ENCODE measurements around the gene IRF9. TPM values are rescaled to one million over a fixed set of nuclear protein-coding genes. Genes with fewer than 3 reads are reported as not detected.

The IRF9 gene
- total and polyA plus RNA-seq, 2 of the 13 experiments (the other 11 are each of a cell fraction or from before 2014, with no cell fraction given): 14.9 to 49.7 TPM

DNA sequence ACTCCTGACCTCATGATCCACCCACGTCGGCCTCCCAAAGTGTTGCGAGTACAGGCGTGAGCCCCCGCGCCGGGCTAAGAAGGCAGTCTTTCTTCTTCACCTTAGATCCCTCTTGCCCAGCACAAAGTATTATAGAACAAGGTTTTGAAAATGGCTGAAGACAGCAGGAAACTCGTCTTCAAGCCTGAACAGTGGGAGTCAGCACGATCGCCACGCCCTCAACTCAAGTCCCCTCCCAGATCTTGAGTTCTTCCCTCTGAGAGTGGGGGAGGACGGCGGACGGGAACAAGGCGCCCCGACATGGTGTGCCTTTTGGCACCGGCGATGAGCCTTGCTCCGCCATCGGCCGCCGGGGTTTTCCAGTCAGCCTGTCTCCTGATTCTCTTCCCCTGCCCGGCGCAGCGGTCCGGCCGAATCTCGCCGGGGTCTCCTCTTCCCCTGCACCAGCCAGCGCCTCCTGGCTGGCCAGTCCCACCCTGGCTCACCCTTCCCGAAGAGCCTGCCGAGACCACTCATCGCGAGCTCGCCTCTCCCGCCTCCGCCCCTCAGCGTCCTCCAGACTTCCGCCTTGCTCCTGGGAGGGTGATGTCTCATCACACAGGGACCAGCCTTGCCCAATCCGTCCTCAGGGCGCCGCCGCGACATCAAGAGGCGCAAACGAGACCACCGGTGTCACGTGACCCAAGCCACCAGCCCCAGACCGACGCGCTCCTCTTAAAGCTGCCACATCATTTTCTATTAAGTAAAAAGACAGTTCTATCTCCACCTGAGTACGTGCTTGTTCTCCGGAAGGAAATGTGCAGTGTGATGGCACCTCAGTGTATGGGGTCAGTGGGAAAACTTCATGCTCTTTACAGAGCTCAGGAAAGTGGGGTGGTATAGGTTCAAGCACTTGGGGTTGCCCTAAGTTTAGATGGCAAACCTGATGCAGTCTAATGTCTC is 52.1 kb downstream of the IRF9 start, which contains the start of gene CHMP4A (continued):
- TF ChIP-seq, protein P1, sequence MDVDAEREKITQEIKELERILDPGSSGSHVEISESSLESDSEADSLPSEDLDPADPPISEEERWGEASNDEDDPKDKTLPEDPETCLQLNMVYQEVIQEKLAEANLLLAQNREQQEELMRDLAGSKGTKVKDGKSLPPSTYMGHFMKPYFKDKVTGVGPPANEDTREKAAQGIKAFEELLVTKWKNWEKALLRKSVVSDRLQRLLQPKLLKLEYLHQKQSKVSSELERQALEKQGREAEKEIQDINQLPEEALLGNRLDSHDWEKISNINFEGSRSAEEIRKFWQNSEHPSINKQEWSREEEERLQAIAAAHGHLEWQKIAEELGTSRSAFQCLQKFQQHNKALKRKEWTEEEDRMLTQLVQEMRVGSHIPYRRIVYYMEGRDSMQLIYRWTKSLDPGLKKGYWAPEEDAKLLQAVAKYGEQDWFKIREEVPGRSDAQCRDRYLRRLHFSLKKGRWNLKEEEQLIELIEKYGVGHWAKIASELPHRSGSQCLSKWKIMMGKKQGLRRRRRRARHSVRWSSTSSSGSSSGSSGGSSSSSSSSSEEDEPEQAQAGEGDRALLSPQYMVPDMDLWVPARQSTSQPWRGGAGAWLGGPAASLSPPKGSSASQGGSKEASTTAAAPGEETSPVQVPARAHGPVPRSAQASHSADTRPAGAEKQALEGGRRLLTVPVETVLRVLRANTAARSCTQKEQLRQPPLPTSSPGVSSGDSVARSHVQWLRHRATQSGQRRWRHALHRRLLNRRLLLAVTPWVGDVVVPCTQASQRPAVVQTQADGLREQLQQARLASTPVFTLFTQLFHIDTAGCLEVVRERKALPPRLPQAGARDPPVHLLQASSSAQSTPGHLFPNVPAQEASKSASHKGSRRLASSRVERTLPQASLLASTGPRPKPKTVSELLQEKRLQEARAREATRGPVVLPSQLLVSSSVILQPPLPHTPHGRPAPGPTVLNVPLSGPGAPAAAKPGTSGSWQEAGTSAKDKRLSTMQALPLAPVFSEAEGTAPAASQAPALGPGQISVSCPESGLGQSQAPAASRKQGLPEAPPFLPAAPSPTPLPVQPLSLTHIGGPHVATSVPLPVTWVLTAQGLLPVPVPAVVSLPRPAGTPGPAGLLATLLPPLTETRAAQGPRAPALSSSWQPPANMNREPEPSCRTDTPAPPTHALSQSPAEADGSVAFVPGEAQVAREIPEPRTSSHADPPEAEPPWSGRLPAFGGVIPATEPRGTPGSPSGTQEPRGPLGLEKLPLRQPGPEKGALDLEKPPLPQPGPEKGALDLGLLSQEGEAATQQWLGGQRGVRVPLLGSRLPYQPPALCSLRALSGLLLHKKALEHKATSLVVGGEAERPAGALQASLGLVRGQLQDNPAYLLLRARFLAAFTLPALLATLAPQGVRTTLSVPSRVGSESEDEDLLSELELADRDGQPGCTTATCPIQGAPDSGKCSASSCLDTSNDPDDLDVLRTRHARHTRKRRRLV (CRISPR knock-in tag; IDR thresholded peaks at IDR 0.05): peak; percentile 97
- TF ChIP-seq TBP (CRISPR knock-in tag; IDR thresholded peaks at IDR 0.05) (peak; percentile 49; the same call in 1 of the 2 replicates), JARID2 (CRISPR knock-in tag; IDR thresholded peaks at IDR 0.05; ENCODE audit: insufficient replicate concordance) (peak; percentile 47), ZFYVE20 (CRISPR knock-in tag; IDR thresholded peaks at IDR 0.05; ENCODE audit: borderline replicate concordance, low read depth) (peak; percentile 80; the same call in 1 of the 2 replicates), ZNF432 (CRISPR knock-in tag; IDR thresholded peaks at IDR 0.05; ENCODE audit: borderline replicate concordance) (no peak), ZNF790 (CRISPR knock-in tag; IDR thresholded peaks at IDR 0.05; ENCODE audit: borderline replicate concordance) (0 out of 2 replicates have a peak, but pooled peaks have one; percentile 19), THYN1 (CRISPR knock-in tag; IDR thresholded peaks at IDR 0.05; ENCODE audit: borderline replicate concordance, low read depth) (no peak), CBX1 (IDR thresholded peaks at IDR 0.05; ENCODE audit: low read depth) (peak; percentile 95), NFE2 (CRISPR knock-in tag; IDR thresholded peaks at IDR 0.05) (no peak), ZNF883 (CRISPR knock-in tag; IDR thresholded peaks at IDR 0.05; ENCODE audit: not compliant biosample characterization) (peak; percentile 99), RBM22 (optimal IDR thresholded peaks at IDR 0.05; ENCODE audit: low read length) (peak; percentile 90), PAWR (CRISPR knock-in tag; IDR thresholded peaks at IDR 0.05; ENCODE audit: borderline replicate concordance) (peak; percentile 98; the same call in 1 of the 2 replicates), NFKBIZ (CRISPR knock-in tag; IDR thresholded peaks at IDR 0.05) (peak; percentile 80; the same call in 1 of the 2 replicates), KDM5B (CRISPR knock-in tag; IDR thresholded peaks at IDR 0.05; ENCODE audit: borderline replicate concordance) (peak; percentile 99), TARDBP (CRISPR knock-in tag; IDR thresholded peaks at IDR 0.05) (peak; percentile 99)
- TF ChIP-seq, protein P2, sequence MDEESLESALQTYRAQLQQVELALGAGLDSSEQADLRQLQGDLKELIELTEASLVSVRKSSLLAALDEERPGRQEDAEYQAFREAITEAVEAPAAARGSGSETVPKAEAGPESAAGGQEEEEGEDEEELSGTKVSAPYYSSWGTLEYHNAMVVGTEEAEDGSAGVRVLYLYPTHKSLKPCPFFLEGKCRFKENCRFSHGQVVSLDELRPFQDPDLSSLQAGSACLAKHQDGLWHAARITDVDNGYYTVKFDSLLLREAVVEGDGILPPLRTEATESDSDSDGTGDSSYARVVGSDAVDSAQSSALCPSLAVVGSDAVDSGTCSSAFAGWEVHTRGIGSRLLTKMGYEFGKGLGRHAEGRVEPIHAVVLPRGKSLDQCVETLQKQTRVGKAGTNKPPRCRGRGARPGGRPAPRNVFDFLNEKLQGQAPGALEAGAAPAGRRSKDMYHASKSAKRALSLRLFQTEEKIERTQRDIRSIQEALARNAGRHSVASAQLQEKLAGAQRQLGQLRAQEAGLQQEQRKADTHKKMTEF (CRISPR knock-in tag; IDR thresholded peaks at IDR 0.05): peak; percentile 98; the same call in 1 of the 2 replicates
- TF ChIP-seq, protein P3, sequence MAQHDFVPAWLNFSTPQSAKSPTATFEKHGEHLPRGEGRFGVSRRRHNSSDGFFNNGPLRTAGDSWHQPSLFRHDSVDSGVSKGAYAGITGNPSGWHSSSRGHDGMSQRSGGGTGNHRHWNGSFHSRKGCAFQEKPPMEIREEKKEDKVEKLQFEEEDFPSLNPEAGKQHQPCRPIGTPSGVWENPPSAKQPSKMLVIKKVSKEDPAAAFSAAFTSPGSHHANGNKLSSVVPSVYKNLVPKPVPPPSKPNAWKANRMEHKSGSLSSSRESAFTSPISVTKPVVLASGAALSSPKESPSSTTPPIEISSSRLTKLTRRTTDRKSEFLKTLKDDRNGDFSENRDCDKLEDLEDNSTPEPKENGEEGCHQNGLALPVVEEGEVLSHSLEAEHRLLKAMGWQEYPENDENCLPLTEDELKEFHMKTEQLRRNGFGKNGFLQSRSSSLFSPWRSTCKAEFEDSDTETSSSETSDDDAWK (CRISPR knock-in tag; IDR thresholded peaks at IDR 0.05): no peak
- TF ChIP-seq, protein P4, sequence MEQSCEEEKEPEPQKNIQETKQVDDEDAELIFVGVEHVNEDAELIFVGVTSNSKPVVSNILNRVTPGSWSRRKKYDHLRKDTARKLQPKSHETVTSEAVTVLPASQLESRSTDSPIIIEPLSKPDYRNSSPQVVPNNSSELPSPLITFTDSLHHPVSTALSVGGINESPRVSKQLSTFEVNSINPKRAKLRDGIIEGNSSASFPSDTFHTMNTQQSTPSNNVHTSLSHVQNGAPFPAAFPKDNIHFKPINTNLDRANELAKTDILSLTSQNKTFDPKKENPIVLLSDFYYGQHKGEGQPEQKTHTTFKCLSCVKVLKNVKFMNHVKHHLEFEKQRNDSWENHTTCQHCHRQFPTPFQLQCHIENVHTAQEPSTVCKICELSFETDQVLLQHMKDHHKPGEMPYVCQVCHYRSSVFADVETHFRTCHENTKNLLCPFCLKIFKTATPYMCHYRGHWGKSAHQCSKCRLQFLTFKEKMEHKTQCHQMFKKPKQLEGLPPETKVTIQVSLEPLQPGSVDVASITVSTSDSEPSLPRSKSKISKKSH (CRISPR knock-in tag; IDR thresholded peaks at IDR 0.05; ENCODE audit: borderline replicate concordance): peak; percentile 99

All from HepG2 (cell line).